Right lobe of liver (tissue), 4 donors: ENCODE results near the gene LSP1.

Experiments used
- POLR2A ChIP-seq: fragments of 450-650 bp; IDR thresholded peaks from one replicate; pipeline ENCODE4 v1.6.1; 2017; ENCODE audit warnings: antibody characterized with exemption, mild to moderate bottlenecking
- TF ChIP-seq, protein P1 (sequence below), 4 donors: fragments of 200-600 bp in 3 of 4; fragments of 450-650 bp in 1 of 4; IDR thresholded peaks; one replicate each; pipeline versions ENCODE4 v1.5.1 to v1.8.0; 2016 to 2022; ENCODE audit warnings: antibody characterized with exemption in 4 of 4, mild to moderate bottlenecking in 2 of 4
- donor health status: DM: no; HTN: no; CAD: no.
- donor health status: DM: no; HTN: no; CAD: no.
- donor health status: DM: no; HTN: yes; CAD: no.

DNA sequence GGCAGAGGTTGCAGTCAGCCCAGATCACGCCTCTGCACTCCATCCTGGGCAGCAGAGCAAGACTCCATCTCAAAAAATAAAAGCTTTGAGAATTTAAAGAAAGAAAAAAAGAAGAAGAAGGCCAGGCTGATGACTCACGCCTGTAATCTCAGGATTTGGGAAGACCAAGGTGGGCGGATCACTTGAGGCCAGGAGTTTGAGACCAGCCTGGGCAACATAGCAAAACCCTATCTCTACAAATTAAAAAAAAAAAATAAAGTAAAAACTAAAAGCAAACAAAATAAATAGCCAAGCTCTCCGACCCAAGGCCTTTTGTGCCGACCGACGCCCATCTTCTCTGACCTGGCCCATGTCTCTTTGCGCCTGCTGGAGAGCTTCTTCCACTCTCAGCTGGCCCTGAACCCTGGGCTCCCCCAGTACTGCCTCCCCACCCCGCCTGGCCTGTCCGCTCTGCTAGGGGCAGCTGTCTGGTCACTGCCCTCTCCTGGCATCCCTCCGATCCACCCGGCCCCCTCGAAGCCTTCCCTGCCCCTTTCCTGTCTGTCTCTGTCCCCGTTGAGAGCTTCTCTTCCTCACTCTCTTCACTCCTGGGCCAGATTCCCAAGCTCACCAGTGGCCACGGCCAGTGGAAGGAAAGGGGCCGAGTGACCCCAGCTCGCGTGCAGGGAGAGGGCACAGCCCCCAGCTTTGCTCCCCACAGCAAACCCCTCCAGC, 4.8 kb upstream of the LSP1 start:
- TF ChIP-seq, protein P1, sequence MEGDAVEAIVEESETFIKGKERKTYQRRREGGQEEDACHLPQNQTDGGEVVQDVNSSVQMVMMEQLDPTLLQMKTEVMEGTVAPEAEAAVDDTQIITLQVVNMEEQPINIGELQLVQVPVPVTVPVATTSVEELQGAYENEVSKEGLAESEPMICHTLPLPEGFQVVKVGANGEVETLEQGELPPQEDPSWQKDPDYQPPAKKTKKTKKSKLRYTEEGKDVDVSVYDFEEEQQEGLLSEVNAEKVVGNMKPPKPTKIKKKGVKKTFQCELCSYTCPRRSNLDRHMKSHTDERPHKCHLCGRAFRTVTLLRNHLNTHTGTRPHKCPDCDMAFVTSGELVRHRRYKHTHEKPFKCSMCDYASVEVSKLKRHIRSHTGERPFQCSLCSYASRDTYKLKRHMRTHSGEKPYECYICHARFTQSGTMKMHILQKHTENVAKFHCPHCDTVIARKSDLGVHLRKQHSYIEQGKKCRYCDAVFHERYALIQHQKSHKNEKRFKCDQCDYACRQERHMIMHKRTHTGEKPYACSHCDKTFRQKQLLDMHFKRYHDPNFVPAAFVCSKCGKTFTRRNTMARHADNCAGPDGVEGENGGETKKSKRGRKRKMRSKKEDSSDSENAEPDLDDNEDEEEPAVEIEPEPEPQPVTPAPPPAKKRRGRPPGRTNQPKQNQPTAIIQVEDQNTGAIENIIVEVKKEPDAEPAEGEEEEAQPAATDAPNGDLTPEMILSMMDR (IDR thresholded peaks at IDR 0.05) = no peak
- TF ChIP-seq POLR2A = no peak
